GM12873 (cell line): ENCODE measurements around the gene KDR.

Experiments used
- CTCF ChIP-seq: IDR thresholded peaks from 2 replicates; pipeline ENCODE4 v1.5.1; 2012; ENCODE audit warnings: low read depth, mild to moderate bottlenecking, moderate library complexity, low read length, control low read depth; ENCODE audit not compliant: insufficient read depth; ENCODE audit errors: missing control alignments

Gene KDR

GRCh38 chr4:55030589-55030988 is 94.8 kb downstream of the KDR start:
- TF ChIP-seq CTCF, result no peak

GRCh38 chr4:55029821-55030503 is 95.4 kb downstream of the KDR start:
- TF ChIP-seq CTCF, result no peak

- TF ChIP-seq CTCF, result no peak
Observed at GRCh38 chr4:55029321-55029720, 96.1 kb downstream of the KDR start.
